ENCODE measurements around the gene NEMP2.

GRCh38 chr2:190570871-190571270 lies 36.3 kb upstream of the NEMP2 start:
- no peak for TF ChIP-seq POLR2AphosphoS5 (IDR thresholded peaks at IDR 0.05; ENCODE audit: low read depth)
- TF ChIP-seq CTCF (IDR thresholded peaks at IDR 0.05; ENCODE audit: insufficient read depth, low read length), result no peak
- TF ChIP-seq SPI1 (IDR thresholded peaks at IDR 0.05; ENCODE audit: borderline replicate concordance, low read depth), result no peak
- no peak for TF ChIP-seq GABPA (IDR thresholded peaks at IDR 0.05; ENCODE audit: low read depth)

Data from HL-60 (cell line).